IPS-20b (cell line): ENCODE data around the gene DNAH6.
"Not testable (repeated sequence)": the region's sequence is repeated elsewhere in the genome, so short reads cannot be mapped to it uniquely, and the experiment has no call there.

Experiments
- H3K27ac ChIP-seq: one replicate; pipeline ENCODE4 v1.5.1; 2013; ENCODE audit warnings: low read length
- H3K27me3 ChIP-seq: 2 replicates; pipeline ENCODE4 v1.6.1; 2013; ENCODE audit warnings: mild to moderate bottlenecking, low read length, inconsistent platforms; ENCODE audit not compliant: insufficient read depth
- H3K36me3 ChIP-seq: 2 replicates; pipeline ENCODE4 v1.6.1; 2013; ENCODE audit warnings: low read depth, mild to moderate bottlenecking, inconsistent platforms, low read length, moderate library complexity; ENCODE audit not compliant: insufficient read depth
- H3K4me1 ChIP-seq: 2 replicates; pipeline ENCODE4 v1.6.1; 2013; ENCODE audit warnings: mild to moderate bottlenecking, control low read depth, inconsistent platforms, low read length, moderate library complexity; ENCODE audit not compliant: insufficient read depth
- H3K4me3 ChIP-seq: 2 replicates; pipeline ENCODE4 v1.5.1; 2013; ENCODE audit warnings: mild to moderate bottlenecking, low read length, inconsistent platforms
- H3K9ac ChIP-seq: 2 replicates; pipeline ENCODE4 v1.6.1; 2013; ENCODE audit warnings: low read depth, mild to moderate bottlenecking, inconsistent platforms, low read length, moderate library complexity
- H3K9me3 ChIP-seq: 2 replicates; pipeline ENCODE4 v1.6.1; 2013; ENCODE audit warnings: mild to moderate bottlenecking, low read depth, low read length, inconsistent platforms; ENCODE audit not compliant: insufficient read depth

The DNAH6 gene

GRCh38 chr2:84550916-84551315, 34.6 kb downstream of the DNAH6 start:
- Histone ChIP-seq H3K36me3 (no peaks in the 10 kb centered on the region), H3K9ac (no peak overlapping the region), H3K4me3 (no peak overlapping the region), H3K4me1 (no peaks in the 10 kb centered on the region), H3K9me3 (no peaks in the 10 kb centered on the region), H3K27me3 (no peaks in the 10 kb centered on the region), H3K27ac (no peak overlapping the region)

GRCh38 chr2:84551526-84551925, 35.2 kb downstream of the DNAH6 start:
- H3K27ac ChIP-seq, H3K9me3 ChIP-seq, H3K27me3 ChIP-seq, H3K36me3 ChIP-seq, H3K4me3 ChIP-seq, H3K4me1 ChIP-seq, H3K9ac ChIP-seq: not testable (repeated sequence)

DNA sequence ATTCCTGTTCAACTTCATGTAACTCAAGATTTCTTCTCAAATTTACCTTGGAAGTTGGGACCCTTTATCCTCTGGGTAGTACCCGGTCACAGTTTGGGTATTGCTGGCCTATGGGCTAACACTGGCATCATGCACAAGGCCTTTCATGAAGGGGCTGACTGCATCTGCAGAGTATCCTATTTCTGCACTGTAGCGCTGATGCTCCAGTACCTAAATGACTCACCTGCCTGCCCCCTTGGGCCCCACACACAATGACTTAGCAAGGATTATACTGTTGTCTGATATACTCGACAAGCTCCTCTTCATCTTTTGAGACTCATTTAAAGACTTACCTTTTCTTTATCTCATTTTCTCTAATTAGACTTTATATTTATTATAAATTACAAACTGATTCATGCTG, 39.9 kb downstream of the DNAH6 start:
- Histone ChIP-seq H3K36me3 (no peaks in the 10 kb centered on the region), H3K9me3 (peaks cover 10% of the 10 kb centered on the region), H3K27ac (no peak overlapping the region), H3K4me1 (no peaks in the 10 kb centered on the region), H3K4me3 (no peak overlapping the region), H3K9ac (no peak overlapping the region), H3K27me3 (no peaks in the 10 kb centered on the region)

DNA sequence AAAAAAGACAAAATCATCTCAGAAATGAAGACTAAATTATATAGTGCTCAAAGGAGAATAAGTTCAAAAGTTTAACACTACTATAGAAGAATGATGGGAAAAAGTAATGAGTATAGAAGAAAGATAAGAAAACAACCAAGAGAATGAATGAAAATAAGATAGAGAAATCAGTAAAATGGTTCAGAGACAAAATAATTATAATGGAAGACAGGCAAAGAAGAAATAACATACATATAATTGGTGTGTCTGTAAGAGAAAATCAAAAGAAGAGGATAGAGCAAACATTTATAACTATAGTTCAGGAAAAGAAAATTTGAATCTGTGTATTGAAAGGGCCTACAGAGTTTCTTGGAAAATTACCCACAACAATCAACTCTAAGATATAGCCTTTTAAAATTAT, 43.5 kb downstream of the DNAH6 start:
- Histone ChIP-seq H3K27ac (no peak overlapping the region), H3K27me3 (no peaks in the 10 kb centered on the region), H3K4me1 (no peaks in the 10 kb centered on the region)

GRCh38 chr2:84579661-84580060, 63.4 kb downstream of the DNAH6 start:
- no peaks in the 10 kb centered on the region for H3K36me3 ChIP-seq
- no peak overlapping the region for H3K27ac ChIP-seq
- no peak overlapping the region for H3K9ac ChIP-seq
- no peaks in the 10 kb centered on the region for H3K27me3 ChIP-seq
- H3K9me3 ChIP-seq: no peaks in the 10 kb centered on the region
- H3K4me1 ChIP-seq: no peaks in the 10 kb centered on the region
- H3K4me3 ChIP-seq: no peak overlapping the region

More for the DNA sequence above, 43.5 kb downstream of the DNAH6 start:
- no peaks in the 10 kb centered on the region for H3K36me3 ChIP-seq
- H3K9ac ChIP-seq: no peak overlapping the region
- peaks cover 10% of the 10 kb centered on the region for H3K9me3 ChIP-seq
- H3K4me3 ChIP-seq: no peak overlapping the region

- Histone ChIP-seq H3K4me3 (no peak overlapping the region), H3K27me3 (no peaks in the 10 kb centered on the region), H3K4me1 (no peaks in the 10 kb centered on the region), H3K9ac (no peak overlapping the region), H3K27ac (no peak overlapping the region), H3K9me3 (no peaks in the 10 kb centered on the region), H3K36me3 (no peaks in the 10 kb centered on the region)
These were observed 87.6 kb downstream of the DNAH6 start for GRCh38 chr2:84603911-84604310.

DNA sequence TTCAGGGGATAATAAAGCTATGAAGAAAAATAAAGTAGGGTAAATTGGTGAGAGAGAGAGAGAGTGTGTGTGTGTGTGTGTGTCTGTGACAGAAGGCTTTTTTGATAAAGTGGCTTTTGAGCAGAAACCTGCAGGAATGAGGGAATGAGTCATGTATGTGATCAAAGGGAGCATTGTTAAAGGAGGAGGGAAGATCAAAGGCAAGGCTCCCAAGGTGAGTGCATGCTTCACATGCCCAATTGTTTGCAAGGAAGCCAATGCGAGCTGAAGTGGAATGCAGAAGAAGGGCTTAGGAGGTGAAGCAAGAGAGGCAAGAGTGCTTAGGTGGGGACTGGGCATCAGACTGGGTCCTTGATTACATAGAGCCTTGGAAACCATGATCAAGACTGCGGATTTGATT, 96.8 kb downstream of the DNAH6 start:
- Histone ChIP-seq H3K9ac (no peak overlapping the region), H3K27me3 (no peaks in the 10 kb centered on the region), H3K36me3 (no peaks in the 10 kb centered on the region), H3K9me3 (no peaks in the 10 kb centered on the region), H3K4me1 (no peaks in the 10 kb centered on the region), H3K27ac (no peak overlapping the region), H3K4me3 (no peak overlapping the region)

- Histone ChIP-seq H3K27ac (no peak overlapping the region), H3K9ac (no peak overlapping the region), H3K36me3 (no peaks in the 10 kb centered on the region), H3K4me1 (no peaks in the 10 kb centered on the region), H3K9me3 (no peaks in the 10 kb centered on the region), H3K4me3 (no peak overlapping the region), H3K27me3 (no peaks in the 10 kb centered on the region)
These were observed 103.6 kb downstream of the DNAH6 start for GRCh38 chr2:84619794-84620371.

DNA sequence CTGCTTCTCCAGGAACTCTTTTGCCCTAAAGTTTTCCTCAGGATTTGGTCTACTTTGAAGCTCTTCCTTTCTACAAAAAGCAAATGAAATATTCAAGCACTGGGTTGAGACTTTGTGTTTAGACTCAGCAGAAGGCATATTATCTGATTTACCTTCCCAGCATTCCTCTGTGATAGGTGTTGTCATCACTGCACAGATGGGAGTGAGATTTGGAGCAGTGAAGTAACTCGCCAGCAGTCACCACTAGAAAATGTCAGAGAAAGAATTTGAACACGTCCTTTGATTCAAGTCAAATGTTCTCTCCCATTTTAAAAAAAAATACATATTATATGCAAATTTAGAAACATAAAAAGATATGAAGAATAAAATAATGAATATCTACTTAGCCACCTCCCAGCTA, 112.2 kb downstream of the DNAH6 start:
- Histone ChIP-seq H3K9me3 (no peaks in the 10 kb centered on the region), H3K27ac (no peak overlapping the region), H3K4me1 (no peaks in the 10 kb centered on the region), H3K4me3 (no peak overlapping the region), H3K9ac (no peak overlapping the region), H3K36me3 (no peaks in the 10 kb centered on the region), H3K27me3 (no peaks in the 10 kb centered on the region)

GRCh38 chr2:84629550-84629949, 113.3 kb downstream of the DNAH6 start:
- no peaks in the 10 kb centered on the region for H3K27me3 ChIP-seq
- no peak overlapping the region for H3K4me3 ChIP-seq
- no peaks in the 10 kb centered on the region for H3K4me1 ChIP-seq
- H3K9ac ChIP-seq: no peak overlapping the region
- no peaks in the 10 kb centered on the region for H3K36me3 ChIP-seq
- H3K9me3 ChIP-seq: no peaks in the 10 kb centered on the region
- no peak overlapping the region for H3K27ac ChIP-seq

DNA sequence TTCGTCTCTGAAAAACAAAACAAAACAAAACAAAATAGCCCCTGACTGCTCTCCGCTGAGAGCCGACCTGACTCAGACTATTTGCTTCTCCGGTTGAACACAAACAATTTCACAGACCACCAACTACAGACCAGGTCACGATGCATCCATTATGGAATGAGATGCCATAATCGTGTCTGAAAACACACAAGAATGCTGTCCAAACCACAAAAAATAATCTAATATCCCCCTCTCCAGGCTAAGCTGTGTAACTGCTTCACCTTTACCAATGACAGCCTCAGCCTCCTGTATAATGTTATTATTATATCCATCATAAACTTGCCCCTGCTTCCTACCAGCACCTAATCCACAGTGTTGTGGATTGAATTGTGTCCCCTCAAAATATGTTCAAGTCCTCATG, 114.7 kb downstream of the DNAH6 start:
- H3K9ac ChIP-seq: no peak overlapping the region
- H3K4me3 ChIP-seq: no peak overlapping the region
- no peaks in the 10 kb centered on the region for H3K36me3 ChIP-seq
- no peak overlapping the region for H3K27ac ChIP-seq
- H3K27me3 ChIP-seq: no peaks in the 10 kb centered on the region
- H3K9me3 ChIP-seq: no peaks in the 10 kb centered on the region
- no peaks in the 10 kb centered on the region for H3K4me1 ChIP-seq

DNA sequence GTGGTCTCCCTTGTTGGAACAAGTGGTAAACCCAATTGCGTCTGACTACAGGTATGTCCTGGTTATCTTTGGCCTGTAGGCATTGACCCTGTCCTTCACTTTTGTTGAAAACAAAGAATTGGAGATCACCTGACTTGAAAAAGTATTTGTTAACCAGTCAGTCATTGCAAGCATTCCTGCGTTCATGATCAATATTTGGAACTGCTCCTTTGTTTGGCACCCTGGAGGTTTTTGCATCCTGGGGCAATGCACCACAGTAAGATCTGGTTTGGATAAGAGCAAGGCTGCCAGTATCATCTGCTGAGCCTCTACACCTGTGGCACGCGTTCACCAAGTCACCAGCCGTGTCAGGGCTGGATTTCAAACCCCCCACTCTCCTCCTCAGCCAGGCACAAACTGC, 115.7 kb downstream of the DNAH6 start:
- no peak overlapping the region for H3K4me3 ChIP-seq
- no peaks in the 10 kb centered on the region for H3K9me3 ChIP-seq
- no peak overlapping the region for H3K9ac ChIP-seq
- H3K27me3 ChIP-seq: no peaks in the 10 kb centered on the region
- H3K4me1 ChIP-seq: no peaks in the 10 kb centered on the region
- no peaks in the 10 kb centered on the region for H3K36me3 ChIP-seq
- H3K27ac ChIP-seq: no peak overlapping the region
